Measurements from ENCODE around the gene ZMIZ1.

GRCh38 chr10:79230850-79231249 is 162.1 kb downstream of the ZMIZ1 start:
- no peak for TF ChIP-seq CTCF (tag by site-specific recombination; IDR thresholded peaks at IDR 0.05)
- no peak for TF ChIP-seq YY1 (tag by site-specific recombination; IDR thresholded peaks at IDR 0.05)
- no peak for TF ChIP-seq TSHZ1 (tag by site-specific recombination; IDR thresholded peaks at IDR 0.05; ENCODE audit: borderline replicate concordance)
- TF ChIP-seq ZNF416 (tag by site-specific recombination; IDR thresholded peaks at IDR 0.05), result no peak
- TF ChIP-seq ZNF645 (tag by site-specific recombination; IDR thresholded peaks at IDR 0.05), result no peak
- TF ChIP-seq ZNF777 (tag by site-specific recombination; IDR thresholded peaks at IDR 0.05; ENCODE audit: borderline replicate concordance), result no peak
- TF ChIP-seq REST (tag by site-specific recombination; IDR thresholded peaks at IDR 0.05), result no peak
- no peak for TF ChIP-seq ZNF561 (tag by site-specific recombination; IDR thresholded peaks at IDR 0.05; ENCODE audit: borderline replicate concordance)
- TF ChIP-seq ZNF311 (tag by site-specific recombination; IDR thresholded peaks at IDR 0.05; ENCODE audit: borderline replicate concordance), result no peak
- no peak for TF ChIP-seq KLF1 (tag by site-specific recombination; IDR thresholded peaks at IDR 0.05)

Data from HEK293 (cell line).